Left lung (tissue), 10 donors: ENCODE data around the gene UBR2. TPM values are rescaled to one million over a fixed set of nuclear protein-coding genes. Genes with fewer than 3 reads are reported as not detected.

Source experiments
- ATAC-seq: fragments of 200-7000 bp; cut with Tn5 transposase; one replicate; pipeline ENCODE4 v1.9.1; 2020; ENCODE audit warnings: moderate library complexity
- DNase-seq, 4 donors: peaks; one replicate each; pipeline ENCODE4 v3.0.0-alpha.2; 2013 to 2020
- H3K27ac ChIP-seq, 2 donors: fragments of 200-600 bp; sonication (generic) in 1 of 2; one replicate each; pipeline versions ENCODE4 v1.5.0 to v1.8.0; 2020 to 2021
- H3K27me3 ChIP-seq, 2 donors: fragments of 200-600 bp; sonication (generic) in 1 of 2; one replicate each; pipeline versions ENCODE4 v1.5.0 to v1.8.0; 2020 to 2021
- H3K36me3 ChIP-seq, 2 donors: fragments of 200-600 bp; sonication (generic) in 1 of 2; one replicate each; pipeline versions ENCODE4 v1.5.0 to v1.8.0; 2020 to 2021
- H3K4me1 ChIP-seq, 2 donors: fragments of 200-600 bp; one replicate each; pipeline ENCODE4 v1.8.0; 2021
- H3K4me3 ChIP-seq, 2 donors: fragments of 200-600 bp; sonication (generic) in 1 of 2; one replicate each; pipeline versions ENCODE4 v1.5.0 to v1.8.0; 2020 to 2021; ENCODE audit warnings: mild to moderate bottlenecking in 1 of 2
- H3K9me3 ChIP-seq, 2 donors: fragments of 200-600 bp; sonication (generic) in 1 of 2; one replicate each; pipeline versions ENCODE4 v1.5.0 to v1.8.0; 2020 to 2021
- CTCF ChIP-seq, 2 donors: fragments of 200-600 bp; sonication (generic) in 1 of 2; IDR thresholded peaks; one replicate each; pipeline versions ENCODE4 v1.5.0 to v1.8.0; 2021; ENCODE audit warnings: antibody characterized with exemption in 2 of 2
- intact Hi-C, 2 donors: fragments of 100-400 bp; cut with DNase I; formaldehyde crosslinking; loops; one replicate each; pipeline versions ENCODE4 v1.11.2 to v1.14.2; 2022
- polyA plus RNA-seq, 6 donors: library from polyadenylated mRNA; unstranded; fragments of 120-200 nt; gene quantifications; one replicate each; pipeline ENCODE4 v1.2.1, GENCODE V29; 2013; ENCODE audit not compliant: insufficient read length in 6 of 6
- total RNA-seq, 2 donors: library from RNA; stranded (reverse); fragmentation: NEBNext Ultra II Directional; extraction: Animal tissue kit (Norgen Biotek cat#: 25700); gene quantifications; one replicate each; pipeline ENCODE4 v1.2.1, GENCODE V29; 2021
- donor health status: DM: no; HTN: yes; CAD: no.
- donor health status: DM: no; HTN: no; CAD: no.

The UBR2 gene
- total and polyA plus RNA-seq, 8 donors = 27.9 to 34.6 (median 29.3) TPM

- H3K36me3 ChIP-seq = peaks cover 0 to 97% of the 10 kb centered on the region in 2 donors
- no peak overlapping the region for H3K4me3 ChIP-seq
- no peaks in the 10 kb centered on the region for H3K27me3 ChIP-seq
- H3K4me1 ChIP-seq = no peaks in the 10 kb centered on the region
- no peak for ATAC-seq
- H3K9me3 ChIP-seq = no peaks in the 10 kb centered on the region
- H3K27ac ChIP-seq = no peak overlapping the region
- no peak for TF ChIP-seq CTCF (IDR thresholded peaks at IDR 0.05)
- intact Hi-C loops = no loop called here
- DNase-seq = no peak
Observed at GRCh38 chr6:42644211-42644610, 80.4 kb downstream of the UBR2 start.

GRCh38 chr6:42652024-42652746 is 88.4 kb downstream of the UBR2 start:
- Histone ChIP-seq H3K9me3 (no peaks in the 10 kb centered on the region), H3K27ac (no peak overlapping the region), H3K27me3 (no peaks in the 10 kb centered on the region), H3K4me3 (no peak overlapping the region), H3K36me3 (peaks cover 0 to 97% of the 10 kb centered on the region in 2 donors), H3K4me1 (no peaks in the 10 kb centered on the region)
- no peak for ATAC-seq
- TF ChIP-seq CTCF (IDR thresholded peaks at IDR 0.05) = no peak
- intact Hi-C loops = no loop called here
- DNase-seq = no peak

DNA sequence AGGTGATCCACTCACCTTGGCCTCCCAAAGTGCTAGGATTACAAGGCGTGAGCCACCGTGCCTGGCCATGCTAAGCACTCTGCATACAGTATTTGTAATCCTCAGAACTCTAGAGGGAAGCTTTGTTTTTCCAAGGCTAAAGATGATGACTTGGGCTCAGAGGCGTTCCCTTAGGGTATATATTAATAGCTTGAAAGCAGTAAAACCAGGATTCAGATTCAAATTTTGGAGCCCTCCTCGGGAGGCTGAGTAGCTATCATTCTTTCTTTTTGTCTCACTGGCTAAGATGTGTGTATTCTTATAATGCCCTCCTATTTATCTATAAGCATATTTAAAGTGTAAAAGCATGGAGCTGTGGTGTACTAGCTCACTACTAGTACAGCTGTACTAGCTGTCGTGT is 90.0 kb downstream of the UBR2 start:
- Histone ChIP-seq H3K4me3 (no peak overlapping the region), H3K27ac (no peak overlapping the region), H3K4me1 (no peaks in the 10 kb centered on the region), H3K36me3 (peaks cover 0 to 98% of the 10 kb centered on the region in 2 donors), H3K27me3 (no peaks in the 10 kb centered on the region), H3K9me3 (no peaks in the 10 kb centered on the region)
- no peak for TF ChIP-seq CTCF (IDR thresholded peaks at IDR 0.05)
- intact Hi-C loops = no loop called here
- ATAC-seq (no peak), DNase-seq (no peak)

- no peaks in the 10 kb centered on the region for H3K9me3 ChIP-seq
- intact Hi-C loops = loop anchor here in 1 of 2 donors (5.0 to 10.0 kb wide), 2 partner anchors 65 to 217 kb away; partner anchors contain the start of genes PRPH2 and RPL7L1
- H3K27ac ChIP-seq = no peak overlapping the region
- no peaks in the 10 kb centered on the region for H3K4me1 ChIP-seq
- ATAC-seq (no peak), DNase-seq (no peak)
- H3K4me3 ChIP-seq = no peak overlapping the region
- peaks cover 0 to 92% of the 10 kb centered on the region in 2 donors for H3K36me3 ChIP-seq
- no peak for TF ChIP-seq CTCF (IDR thresholded peaks at IDR 0.05)
- no peaks in the 10 kb centered on the region for H3K27me3 ChIP-seq
Observed at GRCh38 chr6:42659806-42660205, 96.0 kb downstream of the UBR2 start.

GRCh38 chr6:42661540-42662153 is 97.8 kb downstream of the UBR2 start:
- TF ChIP-seq CTCF (IDR thresholded peaks at IDR 0.05) = peak; percentile 86 to 92
- intact Hi-C loops = loop anchor here in 1 of 2 donors (5.0 to 10.0 kb wide), 2 partner anchors 63 to 216 kb away; partner anchors contain the start of genes PRPH2 and RPL7L1
- no peak overlapping the region for H3K4me3 ChIP-seq
- H3K9me3 ChIP-seq = no peaks in the 10 kb centered on the region
- no peaks in the 10 kb centered on the region for H3K27me3 ChIP-seq
- no peaks in the 10 kb centered on the region for H3K4me1 ChIP-seq
- peaks cover 0 to 95% of the 10 kb centered on the region in 2 donors for H3K36me3 ChIP-seq
- ATAC-seq (peak; percentile 98), DNase-seq (peak; percentile 61 to 82 (median 72))
- no peak overlapping the region for H3K27ac ChIP-seq
